Mucosa of descending colon (tissue), 3 donors: ENCODE results near the gene MUC5B. TPM values are rescaled to one million over a fixed set of nuclear protein-coding genes. Genes with fewer than 3 reads are reported as not detected.
"Not testable (repeated sequence)": the region's sequence is repeated elsewhere in the genome, so short reads cannot be mapped to it uniquely, and the experiment has no call there.

Source experiments
- ATAC-seq: fragments of 200-7000 bp; cut with Tn5 transposase; one replicate; pipeline ENCODE4 v1.9.1; 2020; ENCODE audit warnings: mild to moderate bottlenecking, moderate library complexity
- DNase-seq, 3 donors: peaks; one replicate each; pipeline ENCODE4 v3.0.0-alpha.2; 2020
- H3K36me3 ChIP-seq: fragments of 200-600 bp; one replicate; pipeline ENCODE4 v1.8.0; 2021; ENCODE audit warnings: low read depth, mild to moderate bottlenecking
- H3K4me1 ChIP-seq: fragments of 200-600 bp; one replicate; pipeline ENCODE4 v1.8.0; 2021; ENCODE audit warnings: low read depth, mild to moderate bottlenecking
- H3K4me3 ChIP-seq: fragments of 200-600 bp; one replicate; pipeline ENCODE4 v1.8.0; 2021; ENCODE audit warnings: mild to moderate bottlenecking
- H3K9me3 ChIP-seq: fragments of 200-600 bp; one replicate; pipeline ENCODE4 v1.8.0; 2021; ENCODE audit warnings: mild to moderate bottlenecking
- CTCF ChIP-seq: fragments of 200-600 bp; IDR thresholded peaks from one replicate; pipeline ENCODE4 v1.8.0; 2022; ENCODE audit warnings: antibody characterized with exemption, mild to moderate bottlenecking
- intact Hi-C, 2 donors: fragments of 100-400 bp; cut with DNase I in 1 of 2; cut with micrococcal nuclease in 1 of 2; formaldehyde crosslinking; loops; one replicate each; pipeline versions ENCODE4 v1.11.0 to v1.11.1; 2022; cut with DNase I, micrococcal nuclease
- total RNA-seq, 3 donors: library from RNA; stranded (reverse); fragmentation: NEBNext Ultra II Directional in 2 of 3; extraction: Animal tissue kit (Norgen Biotek cat#: 25700) in 2 of 3; gene quantifications; one replicate each; pipeline versions ENCODE4 v1.2.1 to v1.2.4, GENCODE V29; 2021 to 2023
- donor health status: DM: no; HTN: no; CAD: no; lungs with moderate emphysema.
- donor health status: DM: no; HTN: no; CAD: no.
- donor health status: DM: no; HTN: yes; CAD: no.

Gene MUC5B
- total RNA-seq, 3 donors from 2014 or later = 133 to 431 (median 135) TPM

- H3K4me1 ChIP-seq, H3K36me3 ChIP-seq, H3K4me3 ChIP-seq, ATAC-seq, intact Hi-C loops, H3K9me3 ChIP-seq: not testable (repeated sequence)
- DNase-seq = peak in 2 of 3 donors; percentile 3 to 10
These were observed 30.9 kb upstream of the MUC5B start for GRCh38 chr11:1191786-1192470.

DNA sequence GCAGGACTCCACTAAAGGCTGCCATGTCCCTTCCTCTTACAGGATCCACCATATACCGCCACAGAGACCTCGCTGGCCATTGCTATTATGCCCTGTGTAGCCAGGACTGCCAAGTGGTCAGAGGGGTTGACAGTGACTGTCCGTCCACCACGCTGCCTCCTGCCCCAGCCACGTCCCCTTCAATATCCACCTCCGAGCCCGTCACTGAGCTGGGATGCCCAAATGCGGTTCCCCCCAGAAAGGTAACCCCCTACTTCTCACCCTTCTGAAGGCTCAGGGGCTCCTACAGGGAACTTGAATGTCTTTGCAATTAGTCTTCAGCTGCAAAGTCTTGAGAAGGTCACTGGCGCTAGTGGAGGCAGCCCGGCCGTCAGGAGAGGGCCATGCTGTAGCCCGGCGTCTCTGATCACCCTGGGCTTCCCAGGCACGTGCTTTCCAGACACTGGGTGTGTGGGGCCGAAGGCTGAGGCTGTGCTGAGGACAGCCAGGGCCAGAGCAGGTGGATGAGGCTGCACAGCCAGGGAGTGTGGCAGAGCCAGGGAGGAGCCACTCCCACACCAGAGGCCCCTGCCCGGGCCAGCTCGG, 30.0 kb upstream of the MUC5B start:
- Histone ChIP-seq H3K4me1 (no peaks in the 10 kb centered on the region), H3K4me3 (no peak overlapping the region), H3K36me3 (no peaks in the 10 kb centered on the region), H3K9me3 (no peaks in the 10 kb centered on the region)
- peak; percentile 50 for ATAC-seq
- TF ChIP-seq CTCF = no peak
- DNase-seq = peak in 1 of 3 donors; percentile 7
- intact Hi-C loops = no loop called here

DNA sequence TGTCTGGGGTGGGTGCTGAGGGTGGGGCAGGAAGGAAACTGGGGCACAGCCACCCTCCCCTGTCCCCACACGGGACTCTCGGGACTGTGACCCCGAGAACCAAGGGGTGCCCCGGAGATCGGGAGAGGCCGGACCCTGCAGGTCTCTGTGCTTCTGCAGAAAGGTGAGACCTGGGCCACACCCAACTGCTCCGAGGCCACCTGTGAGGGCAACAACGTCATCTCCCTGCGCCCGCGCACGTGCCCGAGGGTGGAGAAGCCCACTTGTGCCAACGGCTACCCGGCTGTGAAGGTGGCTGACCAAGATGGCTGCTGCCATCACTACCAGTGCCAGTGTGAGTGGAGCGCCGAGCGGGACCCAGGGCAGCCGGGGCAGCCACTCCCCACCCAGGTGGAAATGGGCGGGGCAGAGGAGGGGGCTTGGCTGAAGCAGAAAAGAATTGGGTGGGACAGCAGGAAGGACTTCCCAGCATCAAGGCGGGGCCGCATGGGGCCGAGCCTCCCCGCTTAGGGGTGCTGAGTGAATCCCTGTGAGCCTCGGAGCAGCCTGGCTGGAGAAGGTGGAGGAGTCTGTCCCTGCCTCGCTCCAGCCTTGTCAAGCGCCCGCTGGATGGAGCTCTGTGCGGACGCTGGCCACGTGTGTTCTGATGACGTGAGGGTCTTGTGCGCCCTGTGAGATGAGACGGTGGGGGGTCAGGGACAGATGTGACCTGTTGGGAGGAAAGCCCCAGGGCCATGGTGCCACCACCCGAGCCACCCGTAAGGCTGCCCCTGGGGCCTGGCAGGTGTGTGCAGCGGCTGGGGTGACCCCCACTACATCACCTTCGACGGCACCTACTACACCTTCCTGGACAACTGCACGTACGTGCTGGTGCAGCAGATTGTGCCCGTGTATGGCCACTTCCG, 29.3 kb upstream of the MUC5B start:
- no peak for TF ChIP-seq CTCF
- ATAC-seq (peak; percentile 55), DNase-seq (peak in 2 of 3 donors; percentile 46 to 48)
- Histone ChIP-seq H3K36me3 (no peaks in the 10 kb centered on the region), H3K9me3 (no peaks in the 10 kb centered on the region), H3K4me3 (no peak overlapping the region), H3K4me1 (no peaks in the 10 kb centered on the region)
- intact Hi-C loops = no loop called here

DNA sequence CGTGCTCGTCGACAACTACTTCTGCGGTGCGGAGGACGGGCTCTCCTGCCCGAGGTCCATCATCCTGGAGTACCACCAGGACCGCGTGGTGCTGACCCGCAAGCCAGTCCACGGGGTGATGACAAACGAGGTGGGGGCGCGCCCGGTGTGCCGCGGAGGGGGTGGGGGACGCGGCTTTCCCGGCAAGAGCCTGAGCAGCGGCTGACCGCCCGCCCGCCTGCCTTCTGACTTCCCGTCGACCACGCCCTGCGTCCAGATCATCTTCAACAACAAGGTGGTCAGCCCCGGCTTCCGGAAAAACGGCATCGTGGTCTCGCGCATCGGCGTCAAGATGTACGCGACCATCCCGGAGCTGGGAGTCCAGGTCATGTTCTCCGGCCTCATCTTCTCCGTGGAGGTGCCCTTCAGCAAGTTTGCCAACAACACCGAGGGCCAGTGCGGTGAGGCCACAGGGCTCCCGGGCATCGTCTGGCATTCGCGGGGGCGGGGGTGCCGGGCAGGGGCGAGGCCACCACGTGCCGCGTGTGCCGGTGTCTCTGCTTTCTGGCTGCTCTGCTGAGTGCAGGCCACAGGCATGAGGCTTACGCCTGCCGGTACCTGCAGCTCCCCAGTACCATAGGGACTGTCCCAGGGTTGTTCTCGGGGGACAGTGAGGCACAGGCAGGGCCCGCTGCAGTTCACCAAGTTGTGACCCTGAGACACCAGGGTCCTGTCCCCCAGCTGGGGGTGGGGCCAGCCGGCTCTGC, 28.5 kb upstream of the MUC5B start:
- H3K36me3 ChIP-seq = no peaks in the 10 kb centered on the region
- H3K4me3 ChIP-seq = no peak overlapping the region
- TF ChIP-seq CTCF = no peak
- ATAC-seq = no peak
- peak in 2 of 3 donors; percentile 17 to 44 for DNase-seq
- H3K4me1 ChIP-seq = peaks cover 2% of the 10 kb centered on the region
- intact Hi-C loops = no loop called here
- H3K9me3 ChIP-seq = no peaks in the 10 kb centered on the region

DNA sequence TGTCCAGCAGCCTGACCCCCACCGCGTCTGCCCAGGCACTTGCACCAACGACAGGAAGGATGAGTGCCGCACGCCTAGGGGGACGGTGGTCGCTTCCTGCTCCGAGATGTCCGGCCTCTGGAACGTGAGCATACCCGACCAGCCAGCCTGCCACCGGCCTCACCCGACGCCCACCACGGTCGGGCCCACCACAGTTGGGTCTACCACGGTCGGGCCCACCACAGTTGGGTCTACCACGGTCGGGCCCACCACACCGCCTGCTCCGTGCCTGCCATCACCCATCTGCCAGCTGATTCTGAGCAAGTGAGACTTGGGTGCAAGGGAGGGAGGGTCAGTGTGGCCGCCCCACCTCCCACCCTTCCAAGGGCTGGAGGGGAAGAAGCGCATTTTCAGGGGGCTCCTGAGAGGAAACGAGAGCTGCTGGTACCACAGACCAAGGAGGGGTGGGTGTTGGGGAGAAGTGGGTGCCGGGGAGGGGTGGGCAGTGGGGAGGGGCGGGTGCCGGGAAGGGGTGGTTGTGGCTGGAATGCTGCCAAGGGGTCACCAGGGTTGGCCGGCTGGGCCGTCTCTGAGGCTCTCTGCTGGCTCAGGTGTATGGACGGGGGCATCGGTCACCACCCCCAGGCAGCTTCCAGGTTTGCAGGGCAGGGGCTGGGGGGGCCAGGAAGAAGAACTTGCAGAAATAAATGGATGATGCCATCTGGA, 27.7 kb upstream of the MUC5B start:
- H3K4me1 ChIP-seq = peaks cover 9% of the 10 kb centered on the region
- H3K4me3 ChIP-seq = no peak overlapping the region
- TF ChIP-seq CTCF = no peak
- H3K9me3 ChIP-seq = no peaks in the 10 kb centered on the region
- no peak for ATAC-seq
- H3K36me3 ChIP-seq = no peaks in the 10 kb centered on the region
- intact Hi-C loops = no loop called here
- DNase-seq = peak in 1 of 3 donors; percentile 14
